Transverse colon (tissue), 3 donors: Measurements from ENCODE around the gene CASK.

Experiments
- CTCF ChIP-seq, 5 experiments: fragments of 200-600 bp in 3 of 5; fragments of 450-650 bp in 2 of 5; sonication (generic) in 3 of 5; IDR thresholded peaks; 1 replicate in 2 of 5; 2 replicates in 3 of 5; pipeline ENCODE4 v1.5.1; 2016 to 2017; ENCODE audit warnings: antibody characterized with exemption in 5 of 5, inconsistent platforms in 3 of 5, mild to moderate bottlenecking in 2 of 5, moderate library complexity in 1 of 5
- EP300 ChIP-seq: sonication (generic); formaldehyde crosslinking; IDR thresholded peaks from one replicate; pipeline ENCODE4 v1.6.1; 2017; ENCODE audit warnings: antibody characterized with exemption, low read depth
- POLR2A ChIP-seq: fragments of 450-650 bp; IDR thresholded peaks from one replicate; pipeline ENCODE4 v1.6.1; 2016; ENCODE audit warnings: antibody characterized with exemption, mild to moderate bottlenecking, moderate library complexity

GRCh38 chrX:41785685-41786084 is 137.7 kb downstream of the CASK start:
- TF ChIP-seq POLR2A (no peak), CTCF (IDR thresholded peaks at IDR 0.05) (no peak), EP300 (no peak)
